Tibial nerve (tissue), 4 donors: ENCODE data around the gene CELA3A. TPM values are rescaled to one million over a fixed set of nuclear protein-coding genes. Genes with fewer than 3 reads are reported as not detected.
"Not testable (repeated sequence)": the region's sequence is repeated elsewhere in the genome, so short reads cannot be mapped to it uniquely, and the experiment has no call there.

ENCODE experiments used
- DNase-seq, 2 donors: peaks; one replicate each; pipeline ENCODE4 v3.0.0-alpha.2; 2019; ENCODE audit warnings: low spot score in 2 of 2
- H3K27ac ChIP-seq, 4 donors: fragments of 200-600 bp; sonication (generic) in 3 of 4; one replicate each; pipeline ENCODE4 v1.5.1; 2017 to 2019; ENCODE audit warnings: mild to moderate bottlenecking in 1 of 4
- H3K27me3 ChIP-seq, 2 donors: fragments of 200-600 bp; sonication (generic) in 1 of 2; one replicate each; pipeline versions ENCODE4 v1.5.1 to v1.6.0; 2017 to 2019
- H3K36me3 ChIP-seq, 3 donors: fragments of 200-600 bp; sonication (generic); one replicate each; pipeline ENCODE4 v1.5.1; 2018 to 2019
- H3K4me1 ChIP-seq, 4 donors: fragments of 200-600 bp; sonication (generic) in 3 of 4; one replicate each; pipeline ENCODE4 v1.5.1; 2017 to 2019
- H3K4me3 ChIP-seq, 4 donors: fragments of 200-600 bp; sonication (generic) in 3 of 4; one replicate each; pipeline ENCODE4 v1.5.1; 2017 to 2019; ENCODE audit warnings: mild to moderate bottlenecking in 1 of 4, moderate library complexity in 1 of 4
- H3K9me3 ChIP-seq, 4 donors: fragments of 200-600 bp; sonication (generic) in 3 of 4; one replicate each; pipeline ENCODE4 v1.5.1; 2017 to 2019
- CTCF ChIP-seq, 5 experiments: fragments of 200-600 bp in 3 of 5; fragments of 450-650 bp in 2 of 5; sonication (generic) in 3 of 5; IDR thresholded peaks; one replicate each; pipeline ENCODE4 v1.5.1; 2016 to 2019; ENCODE audit warnings: antibody characterized with exemption in 5 of 5, mild to moderate bottlenecking in 3 of 5, moderate library complexity in 2 of 5
- EP300 ChIP-seq, 2 donors: sonication (generic); formaldehyde crosslinking; IDR thresholded peaks; one replicate each; pipeline ENCODE4 v1.6.1; 2017; ENCODE audit warnings: antibody characterized with exemption in 2 of 2, mild to moderate bottlenecking in 1 of 2
- POLR2A ChIP-seq, 2 donors: fragments of 450-650 bp; IDR thresholded peaks; one replicate each; pipeline ENCODE4 v1.6.1; 2017; ENCODE audit warnings: antibody characterized with exemption in 2 of 2, mild to moderate bottlenecking in 2 of 2, moderate library complexity in 2 of 2
- WGBS, 2 donors: methylation state at CpG; one replicate each; pipeline ENCODE4 v1.1.5; 2018; 5-methylcytosine and 5-hydroxymethylcytosine counted together
- total RNA-seq, 4 donors: library from RNA; depleted of rRNA; stranded (reverse); fragments of >200 nt; gene quantifications; one replicate each; pipeline ENCODE4 v1.1.0, GENCODE V29; 2016

The CELA3A gene
- total RNA-seq, 4 donors from 2014 or later: 4.0 to 60.6 (median 6.0) TPM

DNA sequence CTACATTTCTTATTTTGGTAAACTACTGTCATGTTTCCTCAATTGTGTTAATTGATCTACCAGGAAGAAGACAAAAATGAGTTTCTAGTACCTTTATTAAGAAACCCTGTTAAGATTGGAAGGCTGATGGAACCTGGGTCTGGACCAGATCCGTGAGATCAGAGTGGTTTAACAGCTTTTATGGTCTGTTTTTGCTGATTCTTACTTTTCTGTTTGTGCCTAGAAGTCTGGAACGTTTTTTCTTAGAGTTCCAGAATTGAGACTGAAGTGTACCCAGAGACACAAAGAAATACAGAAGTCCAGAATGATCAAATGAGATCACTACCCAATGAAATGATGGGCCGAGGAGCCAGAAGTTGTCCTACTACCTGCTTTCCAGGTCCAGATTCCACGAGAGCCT is 28.6 kb downstream of the CELA3A start:
- DNase-seq: no peak
- peaks cover 0 to 12% (median 3%) of the 10 kb centered on the region in 4 donors for H3K4me1 ChIP-seq
- H3K9me3 ChIP-seq: no peaks in the 10 kb centered on the region
- WGBS, 2 donors: 87 to 89% methylated on average over 4 of the region's 4 CpGs
- peaks cover 0 to 5% (median 0%) of the 10 kb centered on the region in 3 donors for H3K36me3 ChIP-seq
- H3K27ac ChIP-seq: no peak overlapping the region
- no peaks in the 10 kb centered on the region for H3K27me3 ChIP-seq
- no peak overlapping the region for H3K4me3 ChIP-seq
- no peak for TF ChIP-seq POLR2A (IDR thresholded peaks at IDR 0.05)
- TF ChIP-seq CTCF (IDR thresholded peaks at IDR 0.05): no peak
- no peak for TF ChIP-seq EP300 (IDR thresholded peaks at IDR 0.05)

DNA sequence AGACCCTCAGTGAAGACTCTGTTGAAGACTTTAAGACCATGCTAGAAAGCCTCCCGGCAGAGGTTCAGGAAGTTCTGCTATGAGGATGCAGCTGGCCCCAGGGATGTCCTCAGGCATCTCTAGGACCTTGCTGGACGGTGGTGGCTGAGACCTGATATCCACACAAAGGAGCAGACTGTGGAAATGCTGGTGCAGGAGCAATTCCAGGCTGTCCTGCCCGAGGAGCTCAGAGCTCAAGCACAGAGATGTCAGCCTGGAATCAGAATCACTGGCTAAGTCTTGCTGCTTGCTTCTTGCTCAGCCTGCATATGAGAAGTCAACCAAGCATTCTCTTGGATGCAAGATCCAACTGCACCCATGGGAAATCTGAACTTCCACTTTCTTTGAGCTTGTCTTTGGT is 29.0 kb downstream of the CELA3A start:
- 79 to 91% methylated on average over 3 of the region's 3 CpGs for WGBS, 2 donors
- TF ChIP-seq CTCF (IDR thresholded peaks at IDR 0.05) (no peak), POLR2A (IDR thresholded peaks at IDR 0.05) (no peak), EP300 (IDR thresholded peaks at IDR 0.05) (no peak)

GRCh38 chr1:22031214-22031962 is 29.9 kb downstream of the CELA3A start:
- H3K9me3 ChIP-seq: no peaks in the 10 kb centered on the region
- H3K36me3 ChIP-seq: peaks cover 0 to 5% (median 0%) of the 10 kb centered on the region in 3 donors
- no peaks in the 10 kb centered on the region for H3K27me3 ChIP-seq
- no peak overlapping the region for H3K4me3 ChIP-seq
- TF ChIP-seq CTCF (IDR thresholded peaks at IDR 0.05) (no peak), POLR2A (IDR thresholded peaks at IDR 0.05) (no peak), EP300 (IDR thresholded peaks at IDR 0.05) (no peak)
- peak overlapping the region in 3 of 4 donors; percentile 21 to 74 (median 39) for H3K27ac ChIP-seq
- peaks cover 0 to 7% (median 1%) of the 10 kb centered on the region in 4 donors for H3K4me1 ChIP-seq
- WGBS, 2 donors: 69 to 73% methylated on average over 8 of the region's 8 CpGs
- no peak for DNase-seq

More for the DNA sequence above, 29.0 kb downstream of the CELA3A start:
- no peaks in the 10 kb centered on the region for H3K27me3 ChIP-seq
- peaks cover 0 to 5% (median 0%) of the 10 kb centered on the region in 3 donors for H3K36me3 ChIP-seq
- peaks cover 0 to 12% (median 3%) of the 10 kb centered on the region in 4 donors for H3K4me1 ChIP-seq
- DNase-seq: no peak
- no peaks in the 10 kb centered on the region for H3K9me3 ChIP-seq
- no peak overlapping the region for H3K4me3 ChIP-seq
- H3K27ac ChIP-seq: no peak overlapping the region

DNA sequence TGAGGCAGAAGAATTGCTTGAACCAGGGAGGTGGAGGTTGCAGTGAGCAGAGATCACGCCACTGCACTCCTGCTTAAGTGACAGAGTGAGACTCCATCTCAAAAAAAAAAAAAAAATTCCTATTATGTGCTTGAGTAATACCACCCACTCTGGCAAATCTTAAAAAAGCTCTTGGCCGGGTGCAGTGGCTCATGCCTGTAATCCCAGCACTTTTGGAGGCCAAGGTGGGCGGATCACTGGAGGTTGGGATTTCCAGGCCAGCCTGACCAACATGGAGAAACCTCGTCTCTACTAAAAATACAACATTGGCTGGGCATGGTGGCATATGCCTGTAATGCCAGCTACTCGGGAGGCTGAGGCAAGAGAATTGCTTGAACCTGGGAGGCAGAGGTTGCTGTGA is 33.4 kb downstream of the CELA3A start:
- 75 to 77% methylated on average over 5 of the region's 5 CpGs for whole genome bisulfite sequencing, 2 donors
- peaks cover 0 to 14% (median 9%) of the 10 kb centered on the region in 4 donors for H3K4me1 ChIP-seq

DNA sequence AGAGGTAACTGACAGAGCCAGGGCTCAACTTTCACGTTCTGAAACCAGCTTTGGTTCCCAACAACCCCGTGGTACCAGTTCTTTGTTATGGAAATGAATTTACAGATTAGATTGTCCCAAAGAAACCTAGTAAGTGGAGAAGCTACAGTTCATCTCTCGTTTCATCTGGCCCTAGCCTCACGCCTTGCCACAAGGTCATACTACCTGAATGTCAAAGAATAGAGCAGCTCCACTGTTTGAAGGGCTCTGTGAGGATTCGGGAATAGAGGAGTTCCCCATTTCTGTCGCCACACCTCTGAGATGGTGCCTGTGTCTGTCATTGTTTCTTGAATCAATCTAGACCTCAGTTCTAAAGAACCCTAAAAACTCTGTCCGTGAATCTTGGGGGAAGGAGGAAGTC is 36.1 kb downstream of the CELA3A start:
- Histone ChIP-seq H3K36me3 (no peaks in the 10 kb centered on the region), H3K9me3 (no peaks in the 10 kb centered on the region), H3K4me3 (no peak overlapping the region), H3K4me1 (peaks cover 0 to 21% (median 14%) of the 10 kb centered on the region in 4 donors), H3K27me3 (no peaks in the 10 kb centered on the region), H3K27ac (peak overlapping the region in 3 of 4 donors; percentile 19 to 76 (median 51))
- WGBS, 2 donors: 60 to 64% methylated on average over 7 of the region's 7 CpGs
- TF ChIP-seq EP300 (IDR thresholded peaks at IDR 0.05) (no peak), POLR2A (IDR thresholded peaks at IDR 0.05) (no peak), CTCF (IDR thresholded peaks at IDR 0.05) (no peak)
- no peak for DNase-seq

More for the DNA sequence above, 33.4 kb downstream of the CELA3A start:
- not testable (repeated sequence) for H3K27me3 ChIP-seq, DNase-seq, H3K9me3 ChIP-seq, H3K36me3 ChIP-seq, H3K27ac ChIP-seq, H3K4me3 ChIP-seq
